ENCODE data around the gene P2RY8. TPM values are rescaled to one million over a fixed set of nuclear protein-coding genes. Genes with fewer than 3 reads are reported as not detected.
A peak's percentile ranks its signal among the peaks of the same experiment; 100 is the strongest.

Gene P2RY8
- total RNA-seq, 2 experiments from 2014 or later: 139 TPM

- no peak for ATAC-seq (ENCODE audit: poor library complexity)
- peak in 1 of 14 experiments; percentile 26 for DNase-seq
- no peaks in the 10 kb centered on the region for H3K27me3 Mint-ChIP-seq
- H3K27me3 ChIP-seq (ENCODE audit: control insufficient read depth in 1 of 2, insufficient read depth in 2 of 2, low read length in 2 of 2): no peaks in the 10 kb centered on the region
- intact Hi-C loops (cut with DNase I, micrococcal nuclease): no loop called here
- H3K27ac Mint-ChIP-seq: no peak overlapping the region
- H3K27ac ChIP-seq (ENCODE audit: low read depth in 1 of 2, low read length in 2 of 2): no peak overlapping the region
- peaks cover 7% of the 10 kb centered on the region for H3K9me3 Mint-ChIP-seq
- H3K4me1 Mint-ChIP-seq (ENCODE audit: low read depth): no peaks in the 10 kb centered on the region
- POLR2A ChIA-PET: no interaction called here
- H3K4me1 ChIP-seq (ENCODE audit: insufficient read depth, low read length): no peaks in the 10 kb centered on the region
- peaks cover 49% of the 10 kb centered on the region for H3K36me3 ChIP-seq (ENCODE audit: insufficient read depth, low read length)
- H3K9me3 ChIP-seq (ENCODE audit: control insufficient read depth in 1 of 2, insufficient read depth in 1 of 2, low read length in 2 of 2): peaks cover 8 to 37% of the 10 kb centered on the region in 2 experiments
- no peak overlapping the region for H3K4me3 ChIP-seq (ENCODE audit: low read length)
- peaks cover 50% of the 10 kb centered on the region for H3K36me3 Mint-ChIP-seq (ENCODE audit: low read depth)
- no peak overlapping the region for H3K4me3 Mint-ChIP-seq
- CTCF ChIA-PET: no interaction called here
- TF ChIP-seq CTCF (IDR thresholded peaks at IDR 0.05): no peak
Measured at GRCh38 chrX:1416965-1417760, 119.8 kb downstream of the P2RY8 start.

- Histone ChIP-seq H3K9me3 (ENCODE audit: control insufficient read depth in 1 of 2, insufficient read depth in 1 of 2, low read length in 2 of 2) (peaks cover 0 to 31% of the 10 kb centered on the region in 2 experiments), H3K27me3 (ENCODE audit: control insufficient read depth in 1 of 2, insufficient read depth in 2 of 2, low read length in 2 of 2) (no peaks in the 10 kb centered on the region), H3K36me3 (ENCODE audit: insufficient read depth, low read length) (peaks cover 44% of the 10 kb centered on the region), H3K4me3 (ENCODE audit: low read length) (no peak overlapping the region), H3K4me1 (ENCODE audit: insufficient read depth, low read length) (no peaks in the 10 kb centered on the region), H3K27ac (ENCODE audit: low read depth in 1 of 2, low read length in 2 of 2) (no peak overlapping the region)
- H3K4me3 Mint-ChIP-seq: no peak overlapping the region
- no peak overlapping the region for H3K27ac Mint-ChIP-seq
- intact Hi-C loops (cut with DNase I, micrococcal nuclease): no loop called here
- peaks cover 4% of the 10 kb centered on the region for H3K9me3 Mint-ChIP-seq
- POLR2A ChIA-PET: no interaction called here
- no peak for ATAC-seq (ENCODE audit: poor library complexity)
- no peaks in the 10 kb centered on the region for H3K27me3 Mint-ChIP-seq
- TF ChIP-seq CTCF (IDR thresholded peaks at IDR 0.05): no peak
- peaks cover 50% of the 10 kb centered on the region for H3K36me3 Mint-ChIP-seq (ENCODE audit: low read depth)
- no peak for DNase-seq
- no peaks in the 10 kb centered on the region for H3K4me1 Mint-ChIP-seq (ENCODE audit: low read depth)
- CTCF ChIA-PET: no interaction called here
Measured at GRCh38 chrX:1416327-1416784, 120.6 kb downstream of the P2RY8 start.

Other genes with a start within 250 kb of the P2RY8 start
- gene IL3RA, start 200.4 kb downstream of the P2RY8 start, total RNA-seq: under 1 TPM; 0.45 to 0.49 TPM
- 100 to 1,000 TPM; 338 to 340 TPM for gene SLC25A6, start 145.1 kb downstream of the P2RY8 start, total RNA-seq
- 10 to 100 TPM; 34.6 to 39.3 TPM for gene ASMTL, start 84.3 kb downstream of the P2RY8 start, total RNA-seq
- 100 to 1,000 TPM; 143 to 149 TPM for gene AKAP17A, start 54.4 kb upstream of the P2RY8 start, total RNA-seq
- under 1 TPM; 0.36 to 0.50 TPM for gene ASMT, start 77.9 kb upstream of the P2RY8 start, total RNA-seq